ENCODE results near the gene KIRREL3.

KIRREL3 gene

GRCh38 chr11:126658306-126659056, 342.1 kb downstream of the KIRREL3 start:
- DNase-seq: no peak

- no peak for DNase-seq
Observed at GRCh38 chr11:126655807-126656128, 344.8 kb downstream of the KIRREL3 start.

GRCh38 chr11:126654886-126655806, 345.4 kb downstream of the KIRREL3 start:
- no peak for DNase-seq

- DNase-seq: no peak
Observed at GRCh38 chr11:126653040-126653439, 347.5 kb downstream of the KIRREL3 start.

GRCh38 chr11:126647735-126648134, 352.8 kb downstream of the KIRREL3 start:
- no peak for DNase-seq

- DNase-seq: no peak
Observed at GRCh38 chr11:126646701-126647557, 353.6 kb downstream of the KIRREL3 start.

- no peak for DNase-seq
Observed at GRCh38 chr11:126645186-126645585, 355.4 kb downstream of the KIRREL3 start.

- DNase-seq: no peak
Observed at GRCh38 chr11:126640186-126640585, 360.4 kb downstream of the KIRREL3 start.

GRCh38 chr11:126639692-126640091, 360.9 kb downstream of the KIRREL3 start:
- no peak for DNase-seq

GRCh38 chr11:126638648-126639047, 361.9 kb downstream of the KIRREL3 start:
- no peak for DNase-seq

GRCh38 chr11:126637795-126638175, 362.8 kb downstream of the KIRREL3 start:
- no peak for DNase-seq

- no peak for DNase-seq
Observed at GRCh38 chr11:126636911-126637794, 363.4 kb downstream of the KIRREL3 start.

GRCh38 chr11:126635511-126635910, 365.1 kb downstream of the KIRREL3 start:
- DNase-seq: no peak

- DNase-seq: no peak
Observed at GRCh38 chr11:126634963-126635362, 365.6 kb downstream of the KIRREL3 start.

GRCh38 chr11:126633330-126633729, 367.2 kb downstream of the KIRREL3 start:
- DNase-seq: no peak

- DNase-seq: no peak
Observed at GRCh38 chr11:126630893-126631798, 369.4 kb downstream of the KIRREL3 start.

GRCh38 chr11:126630488-126630887, 370.1 kb downstream of the KIRREL3 start:
- no peak for DNase-seq

- DNase-seq: no peak
Observed at GRCh38 chr11:126628790-126629621, 371.6 kb downstream of the KIRREL3 start.

GRCh38 chr11:126628450-126628789, 372.1 kb downstream of the KIRREL3 start:
- DNase-seq: no peak

GRCh38 chr11:126627421-126627820, 373.1 kb downstream of the KIRREL3 start:
- DNase-seq: no peak
